ENCODE measurements around the gene NEUROG3.

The NEUROG3 gene

GRCh38 chr10:69568472-69569395, 4.5 kb downstream of the NEUROG3 start:
- ChIA-PET POLR2A (no interaction called here), CTCF (no interaction called here)
- DNase-seq (ENCODE audit: extremely low spot score), result no peak
- TF ChIP-seq CTCF (IDR thresholded peaks at IDR 0.05; ENCODE audit: control extremely low read depth, extremely low read depth, low read depth, missing control alignments), result no peak

GRCh38 chr10:69567920-69568319, 5.3 kb downstream of the NEUROG3 start:
- DNase-seq (ENCODE audit: extremely low spot score), result no peak
- CTCF ChIA-PET, result no interaction called here
- POLR2A ChIA-PET, result no interaction called here
- no peak for TF ChIP-seq CTCF (IDR thresholded peaks at IDR 0.05; ENCODE audit: control extremely low read depth, extremely low read depth, low read depth, missing control alignments)

- POLR2A ChIA-PET, result no interaction called here
Observed at GRCh38 chr10:69562731-69563254, 10.4 kb downstream of the NEUROG3 start.

GRCh38 chr10:69559525-69559924, 13.7 kb downstream of the NEUROG3 start:
- TF ChIP-seq CTCF (IDR thresholded peaks at IDR 0.05; ENCODE audit: control extremely low read depth, extremely low read depth, low read depth, missing control alignments), result no peak
- DNase-seq (ENCODE audit: extremely low spot score), result no peak
- POLR2A ChIA-PET, result no interaction called here
- CTCF ChIA-PET, result interaction anchor here (1.3 kb wide), 1 partner anchor 26 kb away, joined by 3 read pairs; no protein-coding TSS in a partner anchor

More at GRCh38 chr10:69562731-69563254, 10.4 kb downstream of the NEUROG3 start:
- DNase-seq (ENCODE audit: extremely low spot score), result no peak
- TF ChIP-seq CTCF (IDR thresholded peaks at IDR 0.05; ENCODE audit: control extremely low read depth, extremely low read depth, low read depth, missing control alignments), result no peak
- CTCF ChIA-PET, result no interaction called here

GRCh38 chr10:69558559-69558958, 14.7 kb downstream of the NEUROG3 start:
- no peak for TF ChIP-seq CTCF (IDR thresholded peaks at IDR 0.05; ENCODE audit: control extremely low read depth, extremely low read depth, low read depth, missing control alignments)
- POLR2A ChIA-PET, result no interaction called here
- DNase-seq (ENCODE audit: extremely low spot score), result no peak
- CTCF ChIA-PET, result no interaction called here

- no peak for DNase-seq (ENCODE audit: extremely low spot score)
- POLR2A ChIA-PET, result no interaction called here
- no peak for TF ChIP-seq CTCF (IDR thresholded peaks at IDR 0.05; ENCODE audit: control extremely low read depth, extremely low read depth, low read depth, missing control alignments)
- CTCF ChIA-PET, result interaction anchor here (1.3 to 1.5 kb wide), 2 partner anchors 9 to 12 kb away, joined by 3 read pairs; no protein-coding TSS in a partner anchor
Observed at GRCh38 chr10:69554611-69555010, 18.6 kb downstream of the NEUROG3 start.

All from GM10248 (cell line).